K562 (cell line): ENCODE results near the gene DIP2A. TPM values are rescaled to one million over a fixed set of nuclear protein-coding genes. Genes with fewer than 3 reads are reported as not detected.

Experiments used
- ATAC-seq: fragments of 200-7000 bp; cut with Tn5 transposase; 3 replicates; pipeline ENCODE4 v1.9.1; 2020; ENCODE audit warnings: moderate library complexity
- BruUV-seq: library from RNA; stranded (reverse); fragments of 400-500 nt; replicated peaks from 2 replicates; lab custom pipeline; 2021; lab: Mats Ljungman, UMichigan
- CTCF ChIA-PET: fragments of 300-600 bp; formaldehyde crosslinking; extraction: SDS; loops from one replicate; lab custom pipeline; 2021; ENCODE audit warnings: low intra/inter-chr PET ratio; lab: Yijun Ruan, JAX
- POLR2A ChIA-PET: fragments of 300-600, 350-650 bp; sonication (Branson Sonifier 250); formaldehyde crosslinking; extraction: SDS; loops from one replicate; lab custom pipeline; 2021; ENCODE audit warnings: antibody characterized with exemption, inconsistent platforms; lab: Yijun Ruan, JAX
- DNase-seq, 4 experiments: peaks; one replicate each; pipeline versions ENCODE4 v3.0.0 to v3.0.0-alpha.2; 2011 to 2018; ENCODE audit warnings: low spot score in 3 of 4, mixed read lengths in 3 of 4; ENCODE audit errors: extremely low read depth in 1 of 4
- FAIRE-seq: peaks from 2 replicates; lab custom pipeline; 2011; peaks lifted over from hg19 to GRCh38; lab: Jason Lieb, UNC
- H2AFZ ChIP-seq: 2 replicates; pipeline ENCODE4 v1.6.0; 2011; ENCODE audit warnings: low read depth, low read length, control low read depth, inconsistent platforms
- H3K27ac ChIP-seq: fragments of 200-600 bp; 3 replicates; pipeline ENCODE4 v1.8.0; 2011; ENCODE audit warnings: low read depth, mild to moderate bottlenecking, control low read depth, inconsistent platforms, low read length, moderate library complexity, mixed read lengths; ENCODE audit errors: extremely low read depth
- H3K27me3 ChIP-seq, 2 experiments: fragments of 300-600 bp in 1 of 2; 2 replicates in 1 of 2; 3 replicates in 1 of 2; pipeline versions ENCODE4 v1.6.0 to v1.8.0; 2011; ENCODE audit warnings: inconsistent platforms in 2 of 2, low read length in 2 of 2, mild to moderate bottlenecking in 1 of 2, mixed read lengths in 1 of 2, moderate library complexity in 1 of 2; ENCODE audit not compliant: control insufficient read depth in 2 of 2, insufficient read depth in 2 of 2
- H3K36me3 ChIP-seq: fragments of 300-600 bp; 3 replicates; pipeline ENCODE4 v1.8.0; 2011; ENCODE audit warnings: mild to moderate bottlenecking, low read length, inconsistent platforms; ENCODE audit not compliant: control insufficient read depth, insufficient read depth
- H3K4me1 ChIP-seq, 2 experiments: fragments of 200-600 bp in 1 of 2; replicated peaks in 1 of 2; 2 replicates in 1 of 2; 3 replicates in 1 of 2; pipeline versions ENCODE4 v1.5.1 to v1.8.0; 2011; ENCODE audit warnings: inconsistent platforms in 2 of 2, low read length in 2 of 2, mild to moderate bottlenecking in 1 of 2, mixed read lengths in 1 of 2, moderate library complexity in 1 of 2; ENCODE audit not compliant: control insufficient read depth in 2 of 2, insufficient read depth in 2 of 2
- H3K4me2 ChIP-seq: 2 replicates; pipeline ENCODE4 v1.6.1; 2011; ENCODE audit warnings: low read length, control low read depth, inconsistent platforms, mixed read lengths; ENCODE audit not compliant: insufficient read depth
- H3K4me3 ChIP-seq: fragments of 200-600 bp; sonication (generic), shearing (Covaris generic); 2 replicates; pipeline ENCODE4 v1.5.1; 2016; ENCODE audit warnings: control low read depth, inconsistent platforms
- H3K79me2 ChIP-seq: fragments of 200-600 bp; 3 replicates; pipeline ENCODE4 v1.8.0; 2011; ENCODE audit warnings: low read length, inconsistent platforms; ENCODE audit not compliant: control insufficient read depth, insufficient read depth
- H3K9ac ChIP-seq, 2 experiments: 2 replicates each; pipeline versions ENCODE4 v1.6.0 to v1.6.1; 2011; ENCODE audit warnings: low read depth in 2 of 2, low read length in 2 of 2, control low read depth in 1 of 2, inconsistent platforms in 1 of 2, mild to moderate bottlenecking in 1 of 2, mixed read lengths in 1 of 2; ENCODE audit not compliant: insufficient read depth in 1 of 2
- H3K9me1 ChIP-seq: one replicate; pipeline ENCODE4 v1.6.0; 2011; ENCODE audit warnings: inconsistent platforms, mild to moderate bottlenecking, low read length, moderate library complexity; ENCODE audit not compliant: control insufficient read depth, insufficient read depth
- H3K9me3 ChIP-seq: replicated peaks from 2 replicates; pipeline ENCODE4 v1.5.1; 2011; ENCODE audit warnings: low read depth, low read length, inconsistent platforms; ENCODE audit not compliant: control insufficient read depth, insufficient read depth
- H4K20me1 ChIP-seq: replicated peaks from 2 replicates; pipeline ENCODE4 v1.6.1; 2011; ENCODE audit warnings: low read length, inconsistent platforms, mixed read lengths; ENCODE audit not compliant: control insufficient read depth, insufficient read depth
- CHD1 ChIP-seq: fragments of 200-600 bp; sonication (generic); IDR thresholded peaks from one replicate; pipeline ENCODE4 v1.6.1; 2012; ENCODE audit warnings: mild to moderate bottlenecking, moderate library complexity, low read length, inconsistent platforms
- EP300 ChIP-seq: IDR thresholded peaks from 2 replicates; pipeline ENCODE4 v1.6.1; 2012; ENCODE audit warnings: low read length, improper control_type of control experiment
- ETV6 ChIP-seq, 3 experiments: fragments of 150-350 bp in 1 of 3; sonication (generic) in 1 of 3; formaldehyde crosslinking in 1 of 3; IDR thresholded peaks; 2 replicates each; pipeline versions ENCODE4 v1.6.1 to v1.8.0; 2014 to 2022; ENCODE audit warnings: borderline replicate concordance in 2 of 3, low read depth in 2 of 3, antibody characterized with exemption in 1 of 3, low read length in 1 of 3, mild to moderate bottlenecking in 1 of 3, missing genetic modification reagents in 1 of 3
- KDM1A ChIP-seq, 2 experiments: fragments of 450-650 bp; IDR thresholded peaks; 2 replicates each; pipeline ENCODE4 v1.6.1; 2016; ENCODE audit warnings: mild to moderate bottlenecking in 2 of 2
- PURB ChIP-seq: sonication (generic); formaldehyde crosslinking; IDR thresholded peaks from 2 replicates; pipeline ENCODE4 v1.9.0; 2021; ENCODE audit warnings: low read depth, mild to moderate bottlenecking, missing genetic modification reagents
- RFX5 ChIP-seq: IDR thresholded peaks from 2 replicates; pipeline ENCODE4 v1.6.1; 2011; ENCODE audit warnings: low read depth, mild to moderate bottlenecking, improper control_type of control experiment, low read length
- SMARCA5 ChIP-seq: fragments of 450-650 bp; IDR thresholded peaks from 2 replicates; pipeline ENCODE4 v1.6.1; 2016
- TARDBP ChIP-seq: fragments of 450-650 bp; IDR thresholded peaks from 2 replicates; pipeline ENCODE4 v1.6.1; 2016
- TRIM24 ChIP-seq, 2 experiments: fragments of 450-650 bp; IDR thresholded peaks; 2 replicates each; pipeline ENCODE4 v1.6.1; 2016
- ZFP91 ChIP-seq: sonication (generic); formaldehyde crosslinking; IDR thresholded peaks from 2 replicates; pipeline ENCODE4 v1.8.0; 2022; ENCODE audit warnings: mild to moderate bottlenecking, missing genetic modification reagents
- ZNF174 ChIP-seq: fragments of 250-450 bp; sonication (Bioruptor Pico); IDR thresholded peaks from 2 replicates; pipeline ENCODE4 v1.4.0; 2020; ENCODE audit warnings: mild to moderate bottlenecking
- ZNF408 ChIP-seq: fragments of 250-450 bp; sonication (Bioruptor Pico); IDR thresholded peaks from 2 replicates; pipeline ENCODE4 v1.4.0; 2020; ENCODE audit warnings: low read depth, mild to moderate bottlenecking, moderate library complexity
- ZNF766 ChIP-seq: fragments of 200-800 bp; sonication (Bioruptor generic); conservative IDR thresholded peaks from 2 replicates; pipeline ENCODE4 v1.6.1; 2016; ENCODE audit warnings: missing genetic modification characterization, missing compliant biosample characterization
- WGBS: fragments of 100-300 bp; shearing (Covaris generic); methylation state at CpG from one replicate; pipeline ENCODE4 v1.1.6; 2016; ENCODE audit warnings: low coverage, mixed read lengths; ENCODE audit not compliant: insufficient coverage; ENCODE audit errors: missing lambda C conversion rate; 5-methylcytosine and 5-hydroxymethylcytosine counted together
- in situ Hi-C: fragments of 300-500 bp; cut with MboI; formaldehyde crosslinking; loops from 4 replicates; pipeline ENCODE4 v1.15.0; 2018; ENCODE audit warnings: inconsistent platforms, mixed read lengths
- intact Hi-C: fragments of 100-400 bp; cut with micrococcal nuclease; formaldehyde crosslinking; loops from 2 replicates; pipeline ENCODE4 v1.14.2; 2022
- polyA plus RNA-seq, 8 experiments: library from polyadenylated mRNA; depleted of rRNA in 4 of 8; stranded (reverse) in 5 of 8; unstranded in 3 of 8; fragments of >200 nt; fragmentation: Nextera tagmentation in 2 of 8; fragmentation: Illumina TruSeq in 1 of 8; extraction: Ambion mirVana in 2 of 8; extraction: Trizol in 1 of 8; gene quantifications; 2 replicates each; pipeline versions ENCODE4 v1.2.1 to v1.2.3, GENCODE V29; 2011 to 2014; ENCODE audit warnings: inconsistent platforms in 1 of 8, missing spikeins in 1 of 8
- total RNA-seq, 7 experiments: library from RNA; depleted of rRNA in 6 of 7; stranded (reverse); fragments of >200 nt in 6 of 7; fragmentation: Illumina TruSeq in 2 of 7; extraction: Trizol in 2 of 7; gene quantifications; 2 replicates each; pipeline versions ENCODE4 v1.2.1 to v1.2.3, GENCODE V29; 2011 to 2021; ENCODE audit warnings: low replicate concordance in 1 of 7

The DIP2A gene
- total and polyA plus RNA-seq, 9 of the 15 experiments (the other 6 are each of a cell fraction or from before 2014, with no cell fraction given) = 4.3 to 34.5 (median 20.3) TPM

- H3K27ac ChIP-seq = no peak overlapping the region
- CTCF ChIA-PET = no interaction called here
- 75% methylated on average over 16 of the region's 19 CpGs for WGBS
- H3K27me3 ChIP-seq = no peaks in the 10 kb centered on the region
- H3K4me2 ChIP-seq = no peak overlapping the region
- DNase-seq (peak in 1 of 4 experiments; percentile 10), FAIRE-seq (no peak), ATAC-seq (no peak)
- no peaks in the 10 kb centered on the region for H4K20me1 ChIP-seq
- H3K4me1 ChIP-seq = peaks cover 0 to 20% of the 10 kb centered on the region in 2 experiments; a peak in 2 of 5 replicates
- H3K9me3 ChIP-seq = no peaks in the 10 kb centered on the region
- BruUV-seq = no TSS peak
- no peaks in the 10 kb centered on the region for H3K9me1 ChIP-seq
- H3K79me2 ChIP-seq = no peaks in the 10 kb centered on the region
- no peak overlapping the region for H2AFZ ChIP-seq
- TF ChIP-seq PURB (CRISPR knock-in tag) = no peak
- POLR2A ChIA-PET = interaction anchor here (0.7 to 1.5 kb wide), 2 partner anchors 9 to 254 kb away, joined by 3 read pairs; no protein-coding TSS in a partner anchor
- no peak overlapping the region for H3K4me3 ChIP-seq
- in situ Hi-C loops = no loop called here
- H3K9ac ChIP-seq = no peak overlapping the region; a peak in 1 of 4 replicates
- intact Hi-C loops = no loop called here
- peaks cover 83% of the 10 kb centered on the region; the same call in 2 of the 3 replicates for H3K36me3 ChIP-seq
Observed at GRCh38 chr21:46560568-46561444, 102.1 kb downstream of the DIP2A start.

GRCh38 chr21:46561445-46562090 lies 102.9 kb downstream of the DIP2A start:
- Histone ChIP-seq H3K79me2 (no peaks in the 10 kb centered on the region), H4K20me1 (no peaks in the 10 kb centered on the region), H3K36me3 (peaks cover 85% of the 10 kb centered on the region; the same call in 2 of the 3 replicates), H3K4me3 (no peak overlapping the region), H3K9ac (peak overlapping the region in 1 of 2 experiments; percentile 15; a peak in 1 of 4 replicates), H3K27me3 (no peaks in the 10 kb centered on the region), H3K9me1 (no peaks in the 10 kb centered on the region), H3K27ac (no peak overlapping the region), H2AFZ (no peak overlapping the region), H3K9me3 (no peaks in the 10 kb centered on the region), H3K4me1 (peaks cover 0 to 21% of the 10 kb centered on the region in 2 experiments; a peak in 2 of 5 replicates), H3K4me2 (no peak overlapping the region)
- FAIRE-seq (no peak), DNase-seq (no peak), ATAC-seq (no peak)
- intact Hi-C loops = no loop called here
- BruUV-seq = no TSS peak
- WGBS = 85% methylated on average over 19 of the region's 19 CpGs
- POLR2A ChIA-PET = interaction anchor here (1.3 to 1.5 kb wide), 2 partner anchors 10 to 33 kb away, joined by 3 read pairs; no protein-coding TSS in a partner anchor
- CTCF ChIA-PET = no interaction called here
- in situ Hi-C loops = no loop called here
- TF ChIP-seq KDM1A (IDR thresholded peaks at IDR 0.05) = no peak
- TF ChIP-seq TARDBP = no peak
- no peak for TF ChIP-seq SMARCA5
- no peak for TF ChIP-seq ETV6 (IDR thresholded peaks at IDR 0.05; ENCODE audit: borderline replicate concordance in 1 of 2, low read depth in 2 of 2, low read length in 1 of 2)
- no peak for TF ChIP-seq ETV6 (CRISPR knock-in tag; IDR thresholded peaks at IDR 0.05; ENCODE audit: borderline replicate concordance)
- no peak for TF ChIP-seq ZNF408
- TF ChIP-seq TRIM24 (IDR thresholded peaks at IDR 0.05) = no peak
- no peak for TF ChIP-seq ZFP91
- no peak for TF ChIP-seq EP300
- no peak for TF ChIP-seq ZNF766 (CRISPR knock-in tag)
- TF ChIP-seq ZNF174 (CRISPR knock-in tag) = no peak
- no peak for TF ChIP-seq CHD1
- TF ChIP-seq RFX5 = no peak
